ENCODE results near the gene PEX26.
"Not testable (repeated sequence)": the region's sequence is repeated elsewhere in the genome, so short reads cannot be mapped to it uniquely, and the experiment has no call there.

The PEX26 gene

DNA sequence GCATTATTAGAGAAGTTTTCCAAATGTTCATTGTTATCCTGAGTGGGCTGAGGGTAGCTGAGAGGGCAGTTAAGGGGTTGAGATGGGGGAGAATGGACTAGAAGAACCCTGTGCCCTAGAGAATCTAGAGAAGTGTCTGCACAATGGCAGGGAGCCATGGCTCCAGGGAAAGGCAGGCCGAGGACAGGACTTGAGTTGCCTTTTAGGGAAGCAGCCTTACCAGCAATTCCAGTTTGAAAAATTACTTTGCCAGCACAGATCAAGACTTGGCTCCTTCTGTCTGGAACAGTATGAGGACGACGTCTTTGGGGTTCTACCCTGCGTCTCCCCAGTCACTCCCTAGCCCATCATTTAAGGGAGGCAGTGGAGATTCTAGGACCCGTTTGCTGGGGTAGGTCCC is 27.7 kb upstream of the PEX26 start:
- no peak overlapping the region for H2AFZ ChIP-seq (ENCODE audit: low read depth, low read length)
- H3K9me3 ChIP-seq (ENCODE audit: control insufficient read depth, low read length): no peaks in the 10 kb centered on the region
- H2BK120ac ChIP-seq (ENCODE audit: low read depth, low read length): no peak overlapping the region
- H3K14ac ChIP-seq (ENCODE audit: low read length in 2 of 2): no peak overlapping the region
- peaks cover 3% of the 10 kb centered on the region for H3K4me1 ChIP-seq (ENCODE audit: control insufficient read depth, insufficient read depth, low read depth, low read length)
- H3K18ac ChIP-seq (ENCODE audit: low read depth in 1 of 2, low read length in 2 of 2): no peak overlapping the region
- H2AK5ac ChIP-seq (ENCODE audit: low read length, severe bottlenecking): no peak overlapping the region
- H3K9ac ChIP-seq (ENCODE audit: low read length): no peak overlapping the region
- no peak overlapping the region for H2BK15ac ChIP-seq (ENCODE audit: low read depth, poor library complexity, severe bottlenecking)
- no peak overlapping the region for H3K27ac ChIP-seq (ENCODE audit: low read length, poor library complexity, severe bottlenecking)
- no peak for DNase-seq
- H3K27me3 ChIP-seq (ENCODE audit: control insufficient read depth in 1 of 2, insufficient read depth in 1 of 2, low read length in 2 of 2): no peaks in the 10 kb centered on the region
- no peak overlapping the region for H2BK5ac ChIP-seq (ENCODE audit: low read depth, low read length, poor library complexity, severe bottlenecking)
- H4K91ac ChIP-seq (ENCODE audit: low read length): no peak overlapping the region
- H3K36me3 ChIP-seq (ENCODE audit: control insufficient read depth in 1 of 2, insufficient read depth in 2 of 2, low read depth in 1 of 2, low read length in 2 of 2): no peaks in the 10 kb centered on the region
- no peak overlapping the region for H4K8ac ChIP-seq (ENCODE audit: low read length)
- 95% methylated on average over 5 of the region's 5 CpGs for WGBS
- no peak overlapping the region for H3K4ac ChIP-seq (ENCODE audit: low read depth in 1 of 2, low read length in 2 of 2)
- no peaks in the 10 kb centered on the region for H3K79me1 ChIP-seq (replicated peaks; ENCODE audit: low read length, poor library complexity, severe bottlenecking)
- H3K4me2 ChIP-seq (ENCODE audit: low read length, poor library complexity, severe bottlenecking): no peak overlapping the region
- no peak overlapping the region for H3K4me3 ChIP-seq (ENCODE audit: insufficient read depth in 1 of 2, low read depth in 1 of 2, low read length in 2 of 2)
- no peak overlapping the region for H3K23ac ChIP-seq (ENCODE audit: low read length in 2 of 2)
- H2BK12ac ChIP-seq (ENCODE audit: low read length in 2 of 2): no peak overlapping the region

- H4K8ac ChIP-seq (ENCODE audit: low read length); H3K9ac ChIP-seq (ENCODE audit: low read length); H2BK15ac ChIP-seq (ENCODE audit: low read depth, poor library complexity, severe bottlenecking); H3K4me1 ChIP-seq (ENCODE audit: control insufficient read depth, insufficient read depth, low read depth, low read length); DNase-seq; H2BK5ac ChIP-seq (ENCODE audit: low read depth, low read length, poor library complexity, severe bottlenecking); H2AFZ ChIP-seq (ENCODE audit: low read depth, low read length); H3K4ac ChIP-seq (ENCODE audit: low read depth in 1 of 2, low read length in 2 of 2); H2AK5ac ChIP-seq (ENCODE audit: low read length, severe bottlenecking); H3K18ac ChIP-seq (ENCODE audit: low read depth in 1 of 2, low read length in 2 of 2); H3K23ac ChIP-seq (ENCODE audit: low read length in 2 of 2); H2BK12ac ChIP-seq (ENCODE audit: low read length in 2 of 2); H3K9me3 ChIP-seq (ENCODE audit: control insufficient read depth, low read length); H3K27me3 ChIP-seq (ENCODE audit: control insufficient read depth in 1 of 2, insufficient read depth in 1 of 2, low read length in 2 of 2); H3K14ac ChIP-seq (ENCODE audit: low read length in 2 of 2); H3K27ac ChIP-seq (ENCODE audit: low read length, poor library complexity, severe bottlenecking); H3K4me3 ChIP-seq (ENCODE audit: insufficient read depth in 1 of 2, low read depth in 1 of 2, low read length in 2 of 2); H2BK120ac ChIP-seq (ENCODE audit: low read depth, low read length); H3K36me3 ChIP-seq (ENCODE audit: control insufficient read depth in 1 of 2, insufficient read depth in 2 of 2, low read depth in 1 of 2, low read length in 2 of 2); H3K4me2 ChIP-seq (ENCODE audit: low read length, poor library complexity, severe bottlenecking); H4K91ac ChIP-seq (ENCODE audit: low read length); H3K79me1 ChIP-seq (replicated peaks; ENCODE audit: low read length, poor library complexity, severe bottlenecking): not testable (repeated sequence)
- 83% methylated on average over 7 of the region's 12 CpGs for WGBS
Measured at GRCh38 chr22:18051113-18051512, 26.7 kb upstream of the PEX26 start.

DNA sequence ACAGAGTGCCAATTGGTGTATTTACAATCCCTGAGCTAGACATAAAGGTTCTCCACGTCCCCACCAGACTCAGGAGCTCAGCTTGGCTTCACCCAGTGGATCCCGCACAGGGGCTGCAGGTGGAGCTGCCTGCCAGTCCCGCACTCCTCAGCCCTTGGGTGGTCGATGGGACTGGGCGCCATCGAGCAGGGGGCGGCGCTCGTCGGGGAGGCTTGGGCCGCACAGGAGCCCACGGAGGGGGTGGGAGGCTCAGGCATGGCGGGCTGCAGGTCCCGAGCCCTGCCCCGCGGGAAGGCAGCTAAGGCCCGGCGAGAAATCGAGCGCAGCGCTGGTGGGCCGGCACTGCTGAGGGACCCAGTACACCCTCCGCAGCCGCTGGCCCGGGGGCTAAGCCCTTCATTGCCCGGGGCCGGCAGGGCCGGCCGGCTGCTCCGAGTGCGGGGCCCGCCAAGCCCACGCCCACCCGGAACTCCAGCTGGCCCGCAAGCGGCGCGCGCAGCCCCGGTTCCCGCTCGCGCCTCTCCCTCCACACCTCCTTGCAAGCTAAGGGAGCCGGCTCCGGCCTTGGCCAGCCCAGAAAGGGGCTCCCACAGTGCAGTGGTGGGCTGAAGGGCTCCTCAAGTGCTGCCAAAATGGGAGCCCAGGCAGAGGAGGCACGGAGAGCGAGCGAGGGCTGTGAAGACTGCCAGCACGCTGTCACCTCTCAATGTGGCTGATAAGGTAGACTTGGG is 24.4 kb upstream of the PEX26 start:
- WGBS: 96% methylated on average over 31 of the region's 49 CpGs
- not testable (repeated sequence) for H4K8ac ChIP-seq (ENCODE audit: low read length); H3K4me2 ChIP-seq (ENCODE audit: low read length, poor library complexity, severe bottlenecking); H3K18ac ChIP-seq (ENCODE audit: low read depth in 1 of 2, low read length in 2 of 2); H3K4me3 ChIP-seq (ENCODE audit: insufficient read depth in 1 of 2, low read depth in 1 of 2, low read length in 2 of 2); H2BK12ac ChIP-seq (ENCODE audit: low read length in 2 of 2); DNase-seq; H2AK5ac ChIP-seq (ENCODE audit: low read length, severe bottlenecking); H3K9me3 ChIP-seq (ENCODE audit: control insufficient read depth, low read length); H3K9ac ChIP-seq (ENCODE audit: low read length); H2BK120ac ChIP-seq (ENCODE audit: low read depth, low read length); H3K27me3 ChIP-seq (ENCODE audit: control insufficient read depth in 1 of 2, insufficient read depth in 1 of 2, low read length in 2 of 2); H2AFZ ChIP-seq (ENCODE audit: low read depth, low read length); H3K23ac ChIP-seq (ENCODE audit: low read length in 2 of 2); H3K14ac ChIP-seq (ENCODE audit: low read length in 2 of 2); H3K36me3 ChIP-seq (ENCODE audit: control insufficient read depth in 1 of 2, insufficient read depth in 2 of 2, low read depth in 1 of 2, low read length in 2 of 2); H4K91ac ChIP-seq (ENCODE audit: low read length); H2BK15ac ChIP-seq (ENCODE audit: low read depth, poor library complexity, severe bottlenecking); H2BK5ac ChIP-seq (ENCODE audit: low read depth, low read length, poor library complexity, severe bottlenecking); H3K4ac ChIP-seq (ENCODE audit: low read depth in 1 of 2, low read length in 2 of 2); H3K27ac ChIP-seq (ENCODE audit: low read length, poor library complexity, severe bottlenecking); H3K79me1 ChIP-seq (replicated peaks; ENCODE audit: low read length, poor library complexity, severe bottlenecking)
- peaks cover 16% of the 10 kb centered on the region for H3K4me1 ChIP-seq (ENCODE audit: control insufficient read depth, insufficient read depth, low read depth, low read length)

GRCh38 chr22:18055619-18056160 is 22.1 kb upstream of the PEX26 start:
- Histone ChIP-seq H3K27ac (ENCODE audit: low read length, poor library complexity, severe bottlenecking) (peak overlapping the region; percentile 7), H3K79me1 (replicated peaks; ENCODE audit: low read length, poor library complexity, severe bottlenecking) (peaks cover 3% of the 10 kb centered on the region), H3K4me3 (ENCODE audit: insufficient read depth in 1 of 2, low read depth in 1 of 2, low read length in 2 of 2) (no peak overlapping the region), H2BK15ac (ENCODE audit: low read depth, poor library complexity, severe bottlenecking) (no peak overlapping the region), H2AFZ (ENCODE audit: low read depth, low read length) (no peak overlapping the region), H3K36me3 (ENCODE audit: control insufficient read depth in 1 of 2, insufficient read depth in 2 of 2, low read depth in 1 of 2, low read length in 2 of 2) (no peaks in the 10 kb centered on the region), H3K4me1 (ENCODE audit: control insufficient read depth, insufficient read depth, low read depth, low read length) (peaks cover 20% of the 10 kb centered on the region), H3K23ac (ENCODE audit: low read length in 2 of 2) (peak overlapping the region in 1 of 2 experiments; percentile 14), H3K14ac (ENCODE audit: low read length in 2 of 2) (peak overlapping the region in 1 of 2 experiments; percentile 50), H3K4me2 (ENCODE audit: low read length, poor library complexity, severe bottlenecking) (no peak overlapping the region), H3K9ac (ENCODE audit: low read length) (peak overlapping the region; percentile 83), H2BK12ac (ENCODE audit: low read length in 2 of 2) (peak overlapping the region; percentile 18 to 79), H3K9me3 (ENCODE audit: control insufficient read depth, low read length) (no peaks in the 10 kb centered on the region), H4K8ac (ENCODE audit: low read length) (peak overlapping the region; percentile 41), H2BK120ac (ENCODE audit: low read depth, low read length) (peak overlapping the region; percentile 35), H4K91ac (ENCODE audit: low read length) (peak overlapping the region; percentile 1), H2BK5ac (ENCODE audit: low read depth, low read length, poor library complexity, severe bottlenecking) (peak overlapping the region; percentile 6), H3K18ac (ENCODE audit: low read depth in 1 of 2, low read length in 2 of 2) (peak overlapping the region; percentile 4 to 89), H3K27me3 (ENCODE audit: control insufficient read depth in 1 of 2, insufficient read depth in 1 of 2, low read length in 2 of 2) (no peaks in the 10 kb centered on the region), H3K4ac (ENCODE audit: low read depth in 1 of 2, low read length in 2 of 2) (peak overlapping the region; percentile 29 to 46), H2AK5ac (ENCODE audit: low read length, severe bottlenecking) (peak overlapping the region; percentile 13)
- no peak for DNase-seq
- WGBS: 87% methylated on average over 7 of the region's 7 CpGs

Measured in mesenchymal stem cell (in vitro differentiated cells and primary cell).